Astrocyte of the spinal cord (primary cell): ENCODE data around the gene PNPLA2.

Experiments used
- DNase-seq: peaks from one replicate; pipeline ENCODE4 v3.0.0; 2011; ENCODE audit warnings: low read depth, low spot score
- H3K4me3 ChIP-seq: 2 replicates; pipeline ENCODE4 v1.5.1; 2011; ENCODE audit warnings: low read depth, mild to moderate bottlenecking, low read length, moderate library complexity
- in situ Hi-C: cut with HindIII; loops from 2 replicates; pipeline ENCODE4 v1.10.0; 2017; ENCODE audit warnings: low sequenced_read_pairs
- TF ChIP-seq, protein P1 (sequence below): IDR thresholded peaks from 2 replicates; pipeline ENCODE4 v1.5.1; 2012; ENCODE audit warnings: low read depth, mild to moderate bottlenecking, low read length, inconsistent platforms

The PNPLA2 gene

DNA sequence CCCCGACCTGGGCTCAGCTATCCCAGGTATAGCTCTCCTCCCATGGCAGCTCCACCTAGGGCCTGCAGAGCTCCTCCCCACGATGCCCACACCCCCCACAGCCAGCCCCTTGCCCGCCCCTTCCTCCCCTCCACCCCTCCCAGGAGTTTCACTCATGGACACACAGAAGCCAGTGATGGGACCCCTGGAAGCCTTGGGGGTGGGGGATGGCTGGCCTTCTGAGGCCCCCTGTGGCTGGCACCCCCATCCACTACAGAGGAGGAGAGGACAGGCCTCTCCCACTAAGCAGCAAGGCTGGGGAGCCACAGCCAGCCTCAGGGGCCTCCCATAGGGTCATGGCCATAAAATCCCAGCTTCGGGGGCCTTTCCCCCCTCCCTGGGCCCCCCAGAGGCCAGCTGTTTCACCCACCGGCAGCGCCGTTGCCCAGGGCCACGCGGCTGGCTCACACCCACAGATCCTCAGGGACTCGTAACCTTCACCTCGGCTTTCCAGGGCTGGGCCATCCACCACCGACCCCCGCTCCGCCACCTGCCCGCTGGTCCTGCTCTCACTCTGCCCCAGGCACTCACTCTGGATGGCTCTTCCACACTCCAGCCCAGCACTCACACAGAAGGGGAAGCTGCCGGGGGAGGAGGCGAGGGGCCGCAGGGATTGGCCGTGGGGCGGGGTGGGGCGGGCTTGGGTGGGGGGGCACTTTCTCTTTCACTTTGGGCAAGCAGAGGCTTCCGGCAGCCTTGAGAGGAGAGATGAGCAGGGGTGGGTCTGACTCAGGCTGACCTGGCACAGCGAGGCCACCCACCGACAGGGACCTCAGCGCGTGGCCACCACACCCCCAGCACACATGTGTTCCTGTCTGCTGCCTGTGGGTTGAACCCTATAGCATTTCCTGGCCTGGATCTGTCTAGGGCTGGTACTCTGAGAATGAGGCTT, 22.8 kb upstream of the PNPLA2 start:
- peak; percentile 82 for DNase-seq
- in situ Hi-C loops: no loop called here
- peak overlapping the region; percentile 71 for H3K4me3 ChIP-seq
- TF ChIP-seq, protein P1, sequence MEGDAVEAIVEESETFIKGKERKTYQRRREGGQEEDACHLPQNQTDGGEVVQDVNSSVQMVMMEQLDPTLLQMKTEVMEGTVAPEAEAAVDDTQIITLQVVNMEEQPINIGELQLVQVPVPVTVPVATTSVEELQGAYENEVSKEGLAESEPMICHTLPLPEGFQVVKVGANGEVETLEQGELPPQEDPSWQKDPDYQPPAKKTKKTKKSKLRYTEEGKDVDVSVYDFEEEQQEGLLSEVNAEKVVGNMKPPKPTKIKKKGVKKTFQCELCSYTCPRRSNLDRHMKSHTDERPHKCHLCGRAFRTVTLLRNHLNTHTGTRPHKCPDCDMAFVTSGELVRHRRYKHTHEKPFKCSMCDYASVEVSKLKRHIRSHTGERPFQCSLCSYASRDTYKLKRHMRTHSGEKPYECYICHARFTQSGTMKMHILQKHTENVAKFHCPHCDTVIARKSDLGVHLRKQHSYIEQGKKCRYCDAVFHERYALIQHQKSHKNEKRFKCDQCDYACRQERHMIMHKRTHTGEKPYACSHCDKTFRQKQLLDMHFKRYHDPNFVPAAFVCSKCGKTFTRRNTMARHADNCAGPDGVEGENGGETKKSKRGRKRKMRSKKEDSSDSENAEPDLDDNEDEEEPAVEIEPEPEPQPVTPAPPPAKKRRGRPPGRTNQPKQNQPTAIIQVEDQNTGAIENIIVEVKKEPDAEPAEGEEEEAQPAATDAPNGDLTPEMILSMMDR: no peak

DNA sequence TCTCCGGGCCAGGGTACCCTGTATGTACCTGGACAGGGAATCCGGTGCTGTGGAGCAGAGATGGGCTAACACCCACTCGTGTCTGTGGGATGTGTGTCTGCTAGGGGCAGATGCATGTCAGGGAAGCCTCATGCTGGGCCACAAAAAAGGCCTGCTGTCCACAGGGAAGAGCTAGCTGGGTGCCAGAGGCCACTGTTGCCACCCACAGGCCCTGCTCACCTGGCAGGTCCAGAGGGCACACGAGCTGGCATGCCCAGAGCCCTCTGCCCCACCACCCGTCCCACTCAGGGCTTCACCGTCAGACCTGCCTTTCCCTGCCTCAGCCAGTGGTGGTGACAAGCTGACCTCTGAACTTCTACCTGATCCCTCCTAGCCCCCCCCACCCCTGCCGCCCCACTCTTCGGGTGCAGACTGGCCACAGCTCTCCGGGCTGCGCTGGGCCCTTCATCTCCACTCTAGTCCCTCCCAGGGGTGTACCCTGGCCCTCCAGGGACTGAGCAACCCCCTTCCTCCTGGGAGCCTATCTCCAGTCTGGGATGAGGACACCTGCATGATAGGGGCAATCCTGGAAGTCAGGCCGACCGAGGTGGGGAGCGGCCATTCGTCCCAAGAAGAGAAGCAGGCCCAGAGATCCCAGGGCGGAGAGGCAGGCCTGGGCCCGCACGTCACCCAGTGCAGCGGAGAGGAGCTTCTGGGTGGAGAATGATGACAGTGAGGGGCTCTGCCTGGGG, 22.0 kb upstream of the PNPLA2 start:
- in situ Hi-C loops: no loop called here
- TF ChIP-seq, protein P1: no peak
- H3K4me3 ChIP-seq: peak overlapping the region; percentile 71
- no peak for DNase-seq

DNA sequence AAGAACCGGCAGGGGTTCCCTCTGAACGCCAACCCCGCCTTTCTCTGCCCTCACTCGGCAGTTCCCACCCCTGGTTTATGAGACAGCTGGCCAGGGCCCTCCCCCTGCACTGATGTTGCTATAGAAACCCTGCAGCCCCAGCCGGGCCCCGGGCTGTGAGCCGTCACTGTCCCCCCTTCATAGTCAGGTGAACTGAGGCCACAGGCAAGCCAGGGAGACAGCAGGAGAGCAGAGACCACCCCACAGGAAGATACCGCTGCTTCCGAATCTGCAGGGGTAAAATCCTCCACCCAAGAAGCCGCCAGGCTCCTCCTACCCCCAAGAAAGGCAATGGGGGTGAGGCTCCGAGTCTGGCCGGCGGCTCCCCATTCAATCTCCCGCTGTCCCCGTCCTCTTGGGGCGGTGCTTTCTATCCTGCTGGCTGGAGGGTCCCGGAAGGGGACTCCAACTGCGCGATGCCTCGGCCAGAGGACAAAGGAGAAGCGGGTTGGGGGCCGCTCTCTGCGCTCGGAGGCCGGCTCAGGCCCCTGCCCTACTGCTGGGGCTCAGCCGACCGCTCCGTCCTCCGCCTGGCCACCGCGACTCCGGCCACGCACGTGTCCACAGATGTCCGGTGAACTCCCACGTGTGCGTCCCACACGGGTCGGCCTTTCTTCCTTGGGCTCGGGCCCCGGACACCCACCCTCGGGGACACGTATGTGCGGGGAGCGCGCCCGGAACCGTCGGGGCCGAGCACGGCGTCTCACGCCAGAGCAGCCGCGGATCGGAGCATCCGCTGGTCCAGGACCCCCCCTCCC, 21.2 kb upstream of the PNPLA2 start:
- peak; percentile 91 for DNase-seq
- in situ Hi-C loops: no loop called here
- TF ChIP-seq, protein P1: no peak
- peak overlapping the region; percentile 71 for H3K4me3 ChIP-seq

DNA sequence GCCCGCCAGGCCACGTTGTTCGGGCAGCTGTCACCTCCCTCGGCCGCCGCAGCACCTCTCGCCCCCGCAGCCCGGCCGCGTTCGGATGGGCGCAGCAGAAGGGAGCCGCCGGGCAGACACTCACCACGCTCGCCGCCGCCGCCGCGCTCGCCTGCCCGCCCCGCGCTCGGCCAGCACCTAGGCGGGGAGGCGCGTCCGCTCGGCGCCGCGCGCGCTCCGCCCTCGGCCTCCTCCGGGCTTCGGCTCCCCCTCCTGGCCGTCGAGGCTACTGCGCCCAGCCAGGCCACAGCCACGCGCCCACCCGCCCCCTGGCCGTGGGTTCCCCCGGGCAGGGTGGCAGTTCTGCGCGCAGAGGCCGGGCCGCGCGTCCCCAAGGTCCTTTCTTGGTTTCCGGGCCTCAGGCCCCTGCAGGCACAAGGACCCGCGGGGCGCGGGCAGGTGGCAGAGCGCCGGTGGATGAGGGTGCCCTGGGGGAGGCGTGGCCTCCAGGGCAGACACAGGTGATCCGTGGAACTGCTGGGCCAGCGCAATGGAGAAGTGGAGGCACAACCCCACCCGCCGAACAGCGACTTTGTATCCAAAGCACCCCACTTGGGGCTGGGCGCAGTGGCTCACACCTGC, 20.5 kb upstream of the PNPLA2 start, which contains the start of gene SLC25A22:
TSS of gene SLC25A22 (minus strand) at position 189 of the 621 bp plus-strand sequence. CDS start 3,275 bp downstream, outside the sequence.
- H3K4me3 ChIP-seq: peak within 1 kb of the TSS; percentile 71
- in situ Hi-C loops: no loop called here
- TF ChIP-seq, protein P1: peak; percentile 64
- peak; percentile 68 for DNase-seq

DNA sequence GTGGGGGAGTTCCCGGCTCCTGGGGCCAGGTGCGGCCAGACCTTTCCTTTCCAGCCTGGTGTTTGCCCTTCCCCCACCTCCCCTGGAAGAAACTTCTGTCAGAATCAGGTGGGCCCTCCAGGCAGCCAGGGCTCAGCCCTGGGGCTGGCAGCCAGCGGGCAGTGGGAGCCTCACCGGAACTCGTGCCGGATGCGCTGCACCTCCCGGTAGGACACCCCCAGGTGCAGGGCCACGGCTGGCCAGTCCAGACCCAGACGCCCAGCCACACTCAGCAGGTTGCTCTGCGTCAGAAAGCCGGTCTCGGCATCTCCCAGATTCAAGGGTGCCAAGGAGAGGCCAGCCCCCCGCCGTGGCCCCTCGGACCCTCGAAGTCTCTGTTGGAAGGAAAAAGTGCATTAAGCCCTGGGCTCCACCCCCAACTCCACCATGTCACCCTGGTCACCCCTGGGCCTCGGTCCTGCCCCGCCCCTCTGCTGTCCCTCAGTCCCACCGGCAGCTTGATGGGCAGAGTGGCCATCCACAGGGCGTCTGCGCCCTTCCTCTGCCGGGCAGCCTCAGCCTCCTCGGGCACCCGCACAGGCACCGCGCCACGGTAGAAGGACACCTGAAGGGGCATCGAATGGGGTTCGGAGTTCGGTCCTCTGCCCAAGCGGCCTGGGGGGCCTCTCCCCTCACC, 18.9 kb upstream of the PNPLA2 start:
- TF ChIP-seq, protein P1: no peak
- DNase-seq: no peak
- in situ Hi-C loops: no loop called here
- no peak overlapping the region for H3K4me3 ChIP-seq
